ENCODE results near the gene GALNTL6. TPM values are rescaled to one million over a fixed set of nuclear protein-coding genes. Genes with fewer than 3 reads are reported as not detected.
"Not testable (repeated sequence)": the region's sequence is repeated elsewhere in the genome, so short reads cannot be mapped to it uniquely, and the experiment has no call there.

GALNTL6 gene
- total and polyA plus RNA-seq, 2 of the 4 experiments (the other 2 are of a cell fraction) = under 0.01 TPM; not detected in 1

DNA sequence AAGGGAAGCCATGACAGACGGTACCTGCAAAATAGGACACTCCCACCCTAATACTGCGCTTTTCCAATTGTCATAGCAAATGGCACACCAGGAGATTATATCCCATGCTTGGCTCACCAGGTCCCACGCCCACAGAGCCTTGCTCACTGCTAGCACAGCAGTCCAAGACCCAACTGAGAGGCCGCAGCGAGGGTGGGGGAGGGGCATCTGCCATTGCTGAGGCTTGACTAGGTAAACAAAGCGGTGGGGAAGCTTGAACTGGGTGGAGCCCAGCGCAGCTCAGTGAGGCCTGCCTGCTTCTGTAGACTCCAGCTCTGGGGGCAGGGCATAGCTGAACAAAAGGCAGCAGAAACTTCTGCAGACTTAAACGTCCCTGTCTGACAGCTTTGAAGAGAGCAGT lies 1099.3 kb downstream of the GALNTL6 start:
- H3K27me3 ChIP-seq (ENCODE audit: control insufficient read depth, insufficient read depth, low read length); H3K9me1 ChIP-seq (ENCODE audit: insufficient read depth, low read length); H3K36me3 ChIP-seq (ENCODE audit: control insufficient read depth, insufficient read depth, low read length); H2BK15ac ChIP-seq (ENCODE audit: low read depth, low read length); H2BK5ac ChIP-seq (ENCODE audit: low read depth, low read length, poor library complexity, severe bottlenecking); H3K4me3 ChIP-seq (ENCODE audit: insufficient read depth, low read depth, low read length); H3K4me1 ChIP-seq (ENCODE audit: control insufficient read depth, insufficient read depth, low read length); H4K20me1 ChIP-seq (ENCODE audit: insufficient read depth, low read length); H4K5ac ChIP-seq (ENCODE audit: low read depth, low read length); BruUV-seq (replicated peaks); H2BK120ac ChIP-seq (ENCODE audit: low read depth, low read length); H2BK20ac ChIP-seq (ENCODE audit: low read depth, low read length); DNase-seq; H3K9ac ChIP-seq (ENCODE audit: low read depth, low read length); H3K23ac ChIP-seq (ENCODE audit: low read depth, low read length); H3K27ac ChIP-seq (ENCODE audit: insufficient read depth, low read length); H2AK9ac ChIP-seq (replicated peaks; ENCODE audit: low read depth, low read length, poor library complexity); H3K4ac ChIP-seq (ENCODE audit: low read depth, low read length); H3K18ac ChIP-seq (ENCODE audit: low read depth, low read length); H3K79me1 ChIP-seq (ENCODE audit: low read depth in 1 of 2, low read length in 2 of 2); H4K8ac ChIP-seq (ENCODE audit: low read depth in 2 of 2, low read length in 2 of 2); H2AFZ ChIP-seq (replicated peaks; ENCODE audit: low read length, poor library complexity); H3K14ac ChIP-seq (replicated peaks; ENCODE audit: low read depth, low read length); CTCF ChIA-PET; intact Hi-C loops (cut with micrococcal nuclease); H2AK5ac ChIP-seq (ENCODE audit: low read depth, low read length); POLR2A ChIA-PET (ENCODE audit: unreplicated experiment); ATAC-seq (ENCODE audit: low read depth); H3K56ac ChIP-seq (ENCODE audit: extremely low read depth, insufficient read depth, low read length); H4K91ac ChIP-seq (ENCODE audit: insufficient read depth, low read depth, low read length); dilution Hi-C loops (cut with HindIII; ENCODE audit: low sequenced_read_pairs, unreplicated experiment); in situ Hi-C loops (cut with MboI; ENCODE audit: low sequenced_read_pairs); H3K4me2 ChIP-seq (ENCODE audit: low read depth, low read length); H3K9me3 ChIP-seq (ENCODE audit: control insufficient read depth, insufficient read depth, low read length): not testable (repeated sequence)
- 40% methylated on average over 2 of the region's 8 CpGs; no CpG with 5 or more reads in 1 of the 2 experiments for WGBS, 2 experiments (ENCODE audit: extremely low coverage in 2 of 2, insufficient read length in 1 of 2)

DNA sequence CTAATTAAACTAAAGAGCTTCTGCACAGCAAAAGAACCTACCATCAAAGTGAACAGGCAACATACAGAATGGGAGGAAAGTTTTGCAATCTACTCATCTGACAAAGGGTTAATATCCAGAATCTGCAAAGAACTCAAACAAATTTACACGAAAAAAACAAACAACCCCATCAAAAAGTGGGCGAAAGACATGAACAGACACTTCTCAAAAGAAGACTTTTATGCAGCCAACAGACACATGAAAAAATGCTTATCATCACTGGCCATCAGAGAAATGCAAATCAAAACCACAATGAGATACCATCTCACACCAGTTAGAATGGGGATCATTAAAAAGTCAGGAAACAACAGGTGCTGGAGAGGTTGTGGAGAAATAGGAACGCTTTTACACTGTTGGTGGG lies 1104.2 kb downstream of the GALNTL6 start:
- H3K79me1 ChIP-seq (ENCODE audit: low read depth in 1 of 2, low read length in 2 of 2); H3K36me3 ChIP-seq (ENCODE audit: control insufficient read depth, insufficient read depth, low read length); H3K27ac ChIP-seq (ENCODE audit: insufficient read depth, low read length); H3K9me1 ChIP-seq (ENCODE audit: insufficient read depth, low read length); H3K27me3 ChIP-seq (ENCODE audit: control insufficient read depth, insufficient read depth, low read length); H2AK9ac ChIP-seq (replicated peaks; ENCODE audit: low read depth, low read length, poor library complexity); H4K91ac ChIP-seq (ENCODE audit: insufficient read depth, low read depth, low read length); H3K4ac ChIP-seq (ENCODE audit: low read depth, low read length); H3K4me2 ChIP-seq (ENCODE audit: low read depth, low read length); H3K56ac ChIP-seq (ENCODE audit: extremely low read depth, insufficient read depth, low read length); H3K14ac ChIP-seq (replicated peaks; ENCODE audit: low read depth, low read length); CTCF ChIA-PET; H3K18ac ChIP-seq (ENCODE audit: low read depth, low read length); H2BK15ac ChIP-seq (ENCODE audit: low read depth, low read length); H3K23ac ChIP-seq (ENCODE audit: low read depth, low read length); H4K5ac ChIP-seq (ENCODE audit: low read depth, low read length); H3K9ac ChIP-seq (ENCODE audit: low read depth, low read length); dilution Hi-C loops (cut with HindIII; ENCODE audit: low sequenced_read_pairs, unreplicated experiment); intact Hi-C loops (cut with micrococcal nuclease); H2AFZ ChIP-seq (replicated peaks; ENCODE audit: low read length, poor library complexity); ATAC-seq (ENCODE audit: low read depth); H2BK5ac ChIP-seq (ENCODE audit: low read depth, low read length, poor library complexity, severe bottlenecking); H3K9me3 ChIP-seq (ENCODE audit: control insufficient read depth, insufficient read depth, low read length); H3K4me3 ChIP-seq (ENCODE audit: insufficient read depth, low read depth, low read length); POLR2A ChIA-PET (ENCODE audit: unreplicated experiment); H4K8ac ChIP-seq (ENCODE audit: low read depth in 2 of 2, low read length in 2 of 2); in situ Hi-C loops (cut with MboI; ENCODE audit: low sequenced_read_pairs); H2BK120ac ChIP-seq (ENCODE audit: low read depth, low read length); DNase-seq; H3K4me1 ChIP-seq (ENCODE audit: control insufficient read depth, insufficient read depth, low read length); H2BK20ac ChIP-seq (ENCODE audit: low read depth, low read length); H2AK5ac ChIP-seq (ENCODE audit: low read depth, low read length); H4K20me1 ChIP-seq (ENCODE audit: insufficient read depth, low read length); BruUV-seq (replicated peaks): not testable (repeated sequence)
- WGBS, 2 experiments (ENCODE audit: extremely low coverage in 2 of 2, insufficient read length in 1 of 2) = no CpG with 5 or more reads among the region's 3 CpGs
